GM12878 (cell line): ENCODE data around the gene KRTAP1-3. TPM values are rescaled to one million over a fixed set of nuclear protein-coding genes. Genes with fewer than 3 reads are reported as not detected.

Source experiments
- ATAC-seq: fragments of 200-7000 bp; cut with Tn5 transposase; 3 replicates; pipeline ENCODE4 v1.9.1; 2020; ENCODE audit warnings: mild to moderate bottlenecking, moderate library complexity
- BruUV-seq: library from RNA; stranded (reverse); fragments of 400-500 nt; replicated peaks from 2 replicates; lab custom pipeline; 2021; lab: Mats Ljungman, UMichigan
- CTCF ChIA-PET: fragments of 300-600 bp; sonication (Branson Sonifier 250); formaldehyde crosslinking; extraction: SDS; loops from one replicate; lab custom pipeline; 2021; ENCODE audit warnings: inconsistent platforms; lab: Yijun Ruan, JAX
- POLR2A ChIA-PET: fragments of 350-600 bp; formaldehyde crosslinking; extraction: SDS; loops from one replicate; lab custom pipeline; 2021; ENCODE audit warnings: inconsistent platforms; lab: Charles Lee
- RAD21 ChIA-PET: fragments of 300-600 bp; sonication (Branson Sonifier 250); formaldehyde crosslinking; loops from one replicate; lab custom pipeline; 2023; ENCODE audit warnings: antibody characterized with exemption; ENCODE audit not compliant: unreplicated experiment; lab: Charles Lee
- SMC1A ChIA-PET: fragments of 300-600 bp; sonication (Branson Sonifier 250); formaldehyde crosslinking; loops from one replicate; lab custom pipeline; 2023; ENCODE audit not compliant: unreplicated experiment, uncharacterized antibody; lab: Charles Lee
- DNase-seq: peaks from one replicate; pipeline ENCODE4 v3.0.0-alpha.2; 2011; ENCODE audit warnings: low read depth, low spot score
- FAIRE-seq: peaks from 3 replicates; lab custom pipeline; 2011; peaks lifted over from hg19 to GRCh38; lab: Jason Lieb, UNC
- H2AFZ ChIP-seq: 2 replicates; pipeline ENCODE4 v1.6.0; 2011; ENCODE audit warnings: low read depth, low read length, control low read depth; ENCODE audit not compliant: control insufficient read depth
- H3K27ac ChIP-seq: 2 replicates; pipeline ENCODE4 v1.5.1; 2011; ENCODE audit warnings: control low read depth; ENCODE audit not compliant: control insufficient read depth, insufficient read depth
- H3K27me3 ChIP-seq, 2 experiments: replicated peaks in 1 of 2; 2 replicates each; pipeline versions ENCODE4 v1.6.0 to v1.6.1; 2011; ENCODE audit warnings: low read length in 1 of 2; ENCODE audit not compliant: control insufficient read depth in 2 of 2, insufficient read depth in 2 of 2
- H3K36me3 ChIP-seq, 2 experiments: 2 replicates each; pipeline ENCODE4 v1.5.1; 2011; ENCODE audit warnings: low read length in 1 of 2; ENCODE audit not compliant: control insufficient read depth in 2 of 2, insufficient read depth in 2 of 2
- H3K4me1 ChIP-seq: 2 replicates; pipeline ENCODE4 v1.6.1; 2011; ENCODE audit warnings: mild to moderate bottlenecking, low read length, moderate library complexity, mixed read lengths; ENCODE audit not compliant: control insufficient read depth, insufficient read depth
- H3K4me2 ChIP-seq: 2 replicates; pipeline ENCODE4 v1.6.0; 2011; ENCODE audit warnings: control low read depth; ENCODE audit not compliant: control insufficient read depth, insufficient read depth
- H3K4me3 ChIP-seq: fragments of 200-600 bp; sonication (generic); 2 replicates; pipeline ENCODE4 v1.5.1; 2016
- H3K79me2 ChIP-seq: 2 replicates; pipeline ENCODE4 v1.6.0; 2011; ENCODE audit warnings: low read length; ENCODE audit not compliant: control insufficient read depth, insufficient read depth
- H3K9ac ChIP-seq: 2 replicates; pipeline ENCODE4 v1.8.0; 2011; ENCODE audit warnings: low read length, control low read depth, mixed read lengths; ENCODE audit not compliant: control insufficient read depth, insufficient read depth
- H3K9me3 ChIP-seq: replicated peaks from 3 replicates; pipeline ENCODE4 v1.5.1; 2011; ENCODE audit warnings: mild to moderate bottlenecking, low read length; ENCODE audit not compliant: control insufficient read depth, insufficient read depth
- H4K20me1 ChIP-seq: 2 replicates; pipeline ENCODE4 v1.6.0; 2011; ENCODE audit not compliant: control insufficient read depth, insufficient read depth
- BCLAF1 ChIP-seq: fragments of 450-650 bp; IDR thresholded peaks from 2 replicates; pipeline ENCODE4 v1.6.1; 2017; ENCODE audit warnings: antibody characterized with exemption, mild to moderate bottlenecking, moderate library complexity
- CHD1 ChIP-seq: IDR thresholded peaks from 2 replicates; pipeline ENCODE4 v1.6.1; 2012; ENCODE audit warnings: low read depth, low read length, improper control_type of control experiment
- ETV6 ChIP-seq, 2 experiments: fragments of 450-650 bp in 1 of 2; IDR thresholded peaks in 1 of 2; conservative IDR thresholded peaks in 1 of 2; 2 replicates each; pipeline ENCODE4 v1.6.1; 2014; ENCODE audit warnings: antibody characterized with exemption in 1 of 2, borderline replicate concordance in 1 of 2, low read depth in 1 of 2, mild to moderate bottlenecking in 1 of 2, moderate library complexity in 1 of 2
- HSF1 ChIP-seq: fragments of 150-350 bp; IDR thresholded peaks from 2 replicates; pipeline ENCODE4 v1.6.1; 2014; ENCODE audit warnings: mild to moderate bottlenecking, low read depth, low read length
- MLLT1 ChIP-seq: fragments of 450-650 bp; IDR thresholded peaks from 2 replicates; pipeline ENCODE4 v1.6.1; 2016; ENCODE audit warnings: mild to moderate bottlenecking
- MTA2 ChIP-seq: fragments of 450-650 bp; IDR thresholded peaks from 2 replicates; pipeline ENCODE4 v1.6.1; 2016; ENCODE audit warnings: low read depth, mild to moderate bottlenecking, moderate library complexity
- NBN ChIP-seq: fragments of 450-650 bp; IDR thresholded peaks from 2 replicates; pipeline ENCODE4 v1.6.1; 2016
- NFIC ChIP-seq: IDR thresholded peaks from 2 replicates; pipeline ENCODE4 v1.6.1; 2012; ENCODE audit warnings: low read depth, mild to moderate bottlenecking, inconsistent platforms, low read length, moderate library complexity
- NFXL1 ChIP-seq: fragments of 450-650 bp; IDR thresholded peaks from 2 replicates; pipeline ENCODE4 v1.6.1; 2017; ENCODE audit warnings: antibody characterized with exemption, mild to moderate bottlenecking, borderline replicate concordance
- NFYA ChIP-seq: IDR thresholded peaks from 2 replicates; pipeline ENCODE4 v1.6.1; 2011; ENCODE audit warnings: low read depth, mild to moderate bottlenecking, low read length, improper control_type of control experiment, borderline replicate concordance
- PAX5 ChIP-seq: IDR thresholded peaks from 2 replicates; pipeline ENCODE4 v1.6.1; 2011; ENCODE audit warnings: low read depth, low read length, borderline replicate concordance
- SKIL ChIP-seq: fragments of 450-650 bp; IDR thresholded peaks from 2 replicates; pipeline ENCODE4 v1.6.1; 2017; ENCODE audit warnings: mild to moderate bottlenecking, low read depth, inconsistent platforms; ENCODE audit not compliant: poor library complexity, severe bottlenecking
- ZBED1 ChIP-seq: IDR thresholded peaks from 2 replicates; pipeline ENCODE4 v1.6.1; 2016; ENCODE audit warnings: borderline replicate concordance
- ZNF217 ChIP-seq: fragments of 450-650 bp; IDR thresholded peaks from 2 replicates; pipeline ENCODE4 v1.6.1; 2017; ENCODE audit warnings: antibody characterized with exemption, mild to moderate bottlenecking
- WGBS: methylation state at CpG from one replicate; pipeline ENCODE4 v1.1.6; 2016; ENCODE audit warnings: low lambda C conversion rate; ENCODE audit not compliant: insufficient replicate concordance, insufficient coverage; ENCODE audit errors: missing lambda C conversion rate; 5-methylcytosine and 5-hydroxymethylcytosine counted together
- in situ Hi-C: fragments of 300-500 bp; cut with MboI; formaldehyde crosslinking; loops from 9 replicates; pipeline ENCODE4 v1.14.3; 2018; ENCODE audit warnings: mixed read lengths
- intact Hi-C: fragments of 100-400 bp; cut with micrococcal nuclease; formaldehyde crosslinking; loops from one replicate; pipeline ENCODE4 v1.14.2; 2022; ENCODE audit not compliant: unreplicated experiment
- polyA plus RNA-seq, 11 experiments: library from polyadenylated mRNA; depleted of rRNA in 4 of 11; unstranded in 6 of 11; stranded (reverse) in 5 of 11; fragments of >200 nt; fragmentation: Nextera tagmentation in 4 of 11; fragmentation: Illumina TruSeq in 1 of 11; extraction: Ambion mirVana in 4 of 11; extraction: Trizol in 1 of 11; gene quantifications; 1 replicate in 1 of 11; 2 replicates in 10 of 11; pipeline versions ENCODE4 v1.2.1 to v1.2.3, GENCODE V29; 2011 to 2016; ENCODE audit warnings: inconsistent platforms in 2 of 11, missing spikeins in 2 of 11, low read depth in 1 of 11
- total RNA-seq, 4 experiments: library from RNA; depleted of rRNA in 3 of 4; stranded (reverse); fragments of >200 nt in 3 of 4; fragmentation: Illumina TruSeq in 1 of 4; extraction: Trizol in 1 of 4; gene quantifications; 2 replicates each; pipeline versions ENCODE4 v1.2.1 to v1.2.3, GENCODE V29; 2013 to 2021

Gene KRTAP1-3
- total and polyA plus RNA-seq, 10 of the 15 experiments (the other 5 are each of a cell fraction or from before 2014, with no cell fraction given), result not detected

GRCh38 chr17:41008811-41009210 is 25.9 kb downstream of the KRTAP1-3 start, which contains the start of gene KRTAP3-1 (continued):
- TF ChIP-seq NFYA, result no peak

- WGBS, result 25% methylated on average over 3 of the region's 3 CpGs
- Histone ChIP-seq H3K27ac (no peak overlapping the region), H3K9me3 (no peaks in the 10 kb centered on the region), H3K79me2 (no peaks in the 10 kb centered on the region), H3K4me1 (no peaks in the 10 kb centered on the region), H3K4me2 (no peak overlapping the region), H2AFZ (no peak overlapping the region)
- no peak for FAIRE-seq
- RAD21 ChIA-PET, result no interaction called here
- intact Hi-C loops, result no loop called here
- in situ Hi-C loops, result no loop called here
- no peak for ATAC-seq
- TF ChIP-seq SKIL (no peak), PAX5 (no peak), MLLT1 (no peak), ZNF217 (no peak), HSF1 (no peak), MTA2 (no peak), ZBED1 (no peak), ETV6 (conservative IDR thresholded peaks at IDR 0.05 in 1 of 2, IDR thresholded peaks at IDR 0.05 in 1 of 2; ENCODE audit: borderline replicate concordance in 1 of 2, low read depth in 1 of 2) (no peak), NFIC (no peak), NFXL1 (no peak), NBN (no peak), BCLAF1 (no peak), CHD1 (no peak)
- TF ChIP-seq, all 136 proteins: peak for 0
- DNase-seq, result no peak
- BruUV-seq, result no TSS peak
- SMC1A ChIA-PET, result no interaction called here
- CTCF ChIA-PET, result interaction anchor here (1.9 kb wide), 1 partner anchor 9 kb away, joined by 4 read pairs; no protein-coding TSS in a partner anchor
- H3K27me3 ChIP-seq, result peaks cover 0 to 3% of the 10 kb centered on the region in 2 experiments; a peak in 3 of 4 replicates
- H3K9ac ChIP-seq, result no peak overlapping the region
- POLR2A ChIA-PET, result interaction anchor here (0.5 kb wide), 1 partner anchor 802 kb away, joined by 3 read pairs; no protein-coding TSS in a partner anchor
- H4K20me1 ChIP-seq, result no peaks in the 10 kb centered on the region
- no peaks in the 10 kb centered on the region for H3K36me3 ChIP-seq
- no peak overlapping the region for H3K4me3 ChIP-seq
Measured at GRCh38 chr17:41004397-41004796, 30.3 kb downstream of the KRTAP1-3 start.
